Measurements from ENCODE around the gene CRCP. TPM values are rescaled to one million over a fixed set of nuclear protein-coding genes. Genes with fewer than 3 reads are reported as not detected.
A peak's percentile ranks its signal among the peaks of the same experiment; 100 is the strongest.

The CRCP gene
- total RNA-seq, 4 donors from 2014 or later = 49.6 to 59.6 (median 54.2) TPM

DNA sequence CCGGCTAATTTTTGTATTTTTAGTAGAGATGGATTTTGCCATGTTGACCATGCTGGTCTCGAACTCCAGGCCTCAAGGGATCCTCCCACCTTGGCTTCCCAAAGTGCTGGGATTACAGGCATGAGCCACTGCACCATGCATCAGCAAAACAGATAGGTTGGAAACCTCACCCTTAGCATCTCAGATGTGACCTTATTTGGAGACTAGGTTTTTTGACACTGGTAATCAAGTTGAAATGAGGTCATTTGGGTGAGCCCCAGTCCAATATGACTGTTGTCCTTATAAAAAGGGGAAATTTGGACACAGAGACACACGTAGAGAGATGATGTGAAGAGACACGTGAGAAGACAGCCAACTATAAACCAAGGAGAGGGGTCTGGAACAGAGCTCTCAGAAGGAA is 48.0 kb downstream of the CRCP start:
- H3K4me3 ChIP-seq (replicated peaks in 1 of 3) = no peak overlapping the region
- no peaks in the 10 kb centered on the region for H3K9me3 ChIP-seq
- H3K36me3 ChIP-seq = peaks cover 0 to 3% of the 10 kb centered on the region in 2 donors
- intact Hi-C loops (cut with DNase I) = loop anchor here (10.0 kb wide), 1 partner anchor 58 kb away; no protein-coding TSS in a partner anchor
- TF ChIP-seq, protein P1, sequence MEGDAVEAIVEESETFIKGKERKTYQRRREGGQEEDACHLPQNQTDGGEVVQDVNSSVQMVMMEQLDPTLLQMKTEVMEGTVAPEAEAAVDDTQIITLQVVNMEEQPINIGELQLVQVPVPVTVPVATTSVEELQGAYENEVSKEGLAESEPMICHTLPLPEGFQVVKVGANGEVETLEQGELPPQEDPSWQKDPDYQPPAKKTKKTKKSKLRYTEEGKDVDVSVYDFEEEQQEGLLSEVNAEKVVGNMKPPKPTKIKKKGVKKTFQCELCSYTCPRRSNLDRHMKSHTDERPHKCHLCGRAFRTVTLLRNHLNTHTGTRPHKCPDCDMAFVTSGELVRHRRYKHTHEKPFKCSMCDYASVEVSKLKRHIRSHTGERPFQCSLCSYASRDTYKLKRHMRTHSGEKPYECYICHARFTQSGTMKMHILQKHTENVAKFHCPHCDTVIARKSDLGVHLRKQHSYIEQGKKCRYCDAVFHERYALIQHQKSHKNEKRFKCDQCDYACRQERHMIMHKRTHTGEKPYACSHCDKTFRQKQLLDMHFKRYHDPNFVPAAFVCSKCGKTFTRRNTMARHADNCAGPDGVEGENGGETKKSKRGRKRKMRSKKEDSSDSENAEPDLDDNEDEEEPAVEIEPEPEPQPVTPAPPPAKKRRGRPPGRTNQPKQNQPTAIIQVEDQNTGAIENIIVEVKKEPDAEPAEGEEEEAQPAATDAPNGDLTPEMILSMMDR (IDR thresholded peaks at IDR 0.05) = no peak
- no peak for TF ChIP-seq POLR2A (IDR thresholded peaks at IDR 0.05)
- H3K27me3 ChIP-seq = no peaks in the 10 kb centered on the region
- H3K4me1 ChIP-seq = peaks cover 4 to 7% of the 10 kb centered on the region in 2 donors
- H3K27ac ChIP-seq = no peak overlapping the region
- DNase-seq = no peak
- WGBS, 2 donors = 92 to 95% methylated on average over 4 of the region's 4 CpGs

DNA sequence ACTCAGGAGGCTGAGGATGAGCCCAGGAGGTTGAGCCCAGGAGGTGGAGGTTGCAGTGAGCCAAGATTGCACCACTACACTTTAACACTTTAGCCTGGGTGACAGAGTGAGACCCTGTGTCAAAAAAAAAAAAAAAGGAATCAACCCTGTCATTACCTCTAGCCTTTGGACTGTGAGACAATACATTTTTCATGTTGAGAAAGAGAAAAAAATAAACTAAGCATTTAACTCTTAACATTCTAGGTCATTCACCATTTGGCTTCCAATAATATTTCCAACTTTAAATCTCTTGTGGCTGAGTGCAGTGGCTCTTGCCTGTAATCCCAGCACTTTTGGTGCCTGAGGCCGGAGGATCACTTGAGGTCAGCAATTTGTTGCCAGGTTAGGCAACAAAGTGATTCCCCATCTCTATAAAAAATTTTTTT is 48.6 kb downstream of the CRCP start:
- no peak for DNase-seq
- Histone ChIP-seq H3K27ac (no peak overlapping the region), H3K36me3 (peaks cover 0 to under 1% of the 10 kb centered on the region in 2 donors)

DNA sequence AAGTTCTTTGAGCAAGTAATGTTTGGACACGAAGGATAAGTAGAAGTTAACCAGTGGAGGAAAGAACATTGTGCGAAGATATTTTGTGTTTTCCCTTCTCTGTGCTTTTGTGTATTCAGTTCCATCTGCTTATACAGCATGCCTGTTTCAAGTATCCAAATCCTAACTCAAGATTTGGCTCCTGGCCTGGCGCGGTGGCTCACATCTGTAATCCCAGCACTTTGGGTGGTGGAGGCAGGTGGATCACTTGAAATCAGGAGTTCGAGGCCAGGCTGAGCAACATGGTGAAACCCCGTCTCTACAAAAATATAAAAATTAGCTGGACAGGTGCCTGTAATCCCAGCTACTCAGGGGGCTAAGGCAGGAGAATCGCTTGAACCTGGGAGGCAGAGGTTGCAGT is 49.7 kb downstream of the CRCP start:
- TF ChIP-seq, protein P1 (IDR thresholded peaks at IDR 0.05) = no peak
- TF ChIP-seq POLR2A (IDR thresholded peaks at IDR 0.05) = no peak
- peaks cover 4 to 7% of the 10 kb centered on the region in 2 donors for H3K4me1 ChIP-seq
- H3K9me3 ChIP-seq = no peaks in the 10 kb centered on the region
- DNase-seq = peak; percentile 87 to 91
- no peaks in the 10 kb centered on the region for H3K36me3 ChIP-seq
- intact Hi-C loops (cut with DNase I) = loop anchor here (10.0 kb wide), 1 partner anchor 60 kb away; no protein-coding TSS in a partner anchor
- H3K4me3 ChIP-seq (replicated peaks in 1 of 3) = no peak overlapping the region
- H3K27me3 ChIP-seq = no peaks in the 10 kb centered on the region
- no peak overlapping the region for H3K27ac ChIP-seq
- 42 to 58% methylated on average over 7 of the region's 7 CpGs for WGBS, 2 donors

More for the DNA sequence above, 48.6 kb downstream of the CRCP start:
- no peaks in the 10 kb centered on the region for H3K9me3 ChIP-seq
- no peak overlapping the region for H3K4me3 ChIP-seq (replicated peaks in 1 of 3)
- TF ChIP-seq POLR2A (IDR thresholded peaks at IDR 0.05) = no peak
- TF ChIP-seq, protein P1 (IDR thresholded peaks at IDR 0.05) = no peak
- H3K27me3 ChIP-seq = no peaks in the 10 kb centered on the region
- H3K4me1 ChIP-seq = peaks cover 4 to 7% of the 10 kb centered on the region in 2 donors
- WGBS, 2 donors = 90 to 91% methylated on average over 1 of the region's 1 CpG
- intact Hi-C loops (cut with DNase I) = loop anchor here (10.0 kb wide), 1 partner anchor 58 kb away; no protein-coding TSS in a partner anchor

DNA sequence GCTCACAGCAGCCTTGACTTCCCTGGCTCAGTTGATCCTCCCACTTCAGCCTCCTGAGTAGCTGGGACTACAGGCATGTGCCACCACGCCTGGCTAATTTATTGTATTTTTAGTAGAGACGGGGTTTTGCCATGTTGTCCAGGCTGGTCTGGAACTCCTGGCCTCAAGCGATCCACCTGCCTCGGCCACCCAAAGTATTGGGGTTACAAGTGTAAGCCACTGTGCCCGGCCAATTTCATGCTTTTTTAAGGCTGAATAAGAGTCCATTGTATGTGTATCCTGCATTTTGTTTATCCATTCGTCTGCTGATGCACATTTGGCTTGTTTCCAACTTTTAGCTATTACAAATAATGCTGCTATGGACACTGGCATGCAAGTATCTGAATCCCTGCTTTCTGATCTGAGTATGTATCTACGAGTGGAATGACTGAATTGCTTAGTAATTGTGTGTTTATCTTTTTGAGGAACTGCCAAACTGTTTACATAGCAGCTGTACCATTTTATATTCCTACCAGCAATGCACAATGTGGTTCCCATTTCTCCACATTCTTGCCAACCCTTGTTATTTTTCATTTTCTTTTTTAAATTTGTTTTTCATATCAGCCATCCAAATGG is 53.2 kb downstream of the CRCP start:
- Histone ChIP-seq H3K36me3 (no peaks in the 10 kb centered on the region), H3K4me3 (replicated peaks in 1 of 3) (no peak overlapping the region), H3K4me1 (peaks cover 10 to 16% of the 10 kb centered on the region in 2 donors), H3K27me3 (no peaks in the 10 kb centered on the region), H3K9me3 (no peaks in the 10 kb centered on the region), H3K27ac (no peak overlapping the region)
- TF ChIP-seq, protein P1 (IDR thresholded peaks at IDR 0.05) = no peak
- TF ChIP-seq POLR2A (IDR thresholded peaks at IDR 0.05) = no peak
- DNase-seq = no peak
- 64 to 66% methylated on average over 7 of the region's 7 CpGs for WGBS, 2 donors
- intact Hi-C loops (cut with DNase I) = loop anchor here (10.0 kb wide), 1 partner anchor 63 kb away; no protein-coding TSS in a partner anchor

DNA sequence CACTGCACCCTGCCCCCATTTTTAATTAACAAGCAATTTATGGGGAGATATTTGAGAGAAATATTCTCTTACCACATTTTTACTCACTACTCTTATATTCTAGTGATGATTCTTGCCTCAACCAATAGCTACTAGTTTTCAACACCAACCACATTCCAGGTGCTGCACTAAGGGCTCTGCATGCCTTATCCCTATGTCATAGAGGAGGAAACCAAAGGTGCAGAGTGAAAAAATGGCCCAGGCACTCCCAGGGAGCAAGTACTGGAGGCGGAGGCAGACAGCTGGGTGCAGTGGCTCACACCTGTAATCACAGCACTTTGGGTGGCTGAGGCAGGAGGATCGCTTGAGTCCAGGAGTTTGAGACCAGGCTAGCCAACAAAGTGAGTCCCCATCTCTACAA is 55.0 kb downstream of the CRCP start:
- H3K27me3 ChIP-seq = no peaks in the 10 kb centered on the region
- no peak for TF ChIP-seq POLR2A (IDR thresholded peaks at IDR 0.05)
- WGBS, 2 donors = 94 to 100% methylated on average over 2 of the region's 2 CpGs
- intact Hi-C loops (cut with DNase I) = loop anchor here (10.0 kb wide), 1 partner anchor 65 kb away; no protein-coding TSS in a partner anchor
- no peak overlapping the region for H3K27ac ChIP-seq
- H3K36me3 ChIP-seq = no peaks in the 10 kb centered on the region
- no peaks in the 10 kb centered on the region for H3K9me3 ChIP-seq
- DNase-seq = no peak
- H3K4me1 ChIP-seq = peaks cover 3 to 12% of the 10 kb centered on the region in 2 donors
- no peak overlapping the region for H3K4me3 ChIP-seq (replicated peaks in 1 of 3)

All from thyroid gland (tissue), 4 donors.